Measurements from ENCODE around the gene HLA-E.
"Not testable (repeated sequence)": the region's sequence is repeated elsewhere in the genome, so short reads cannot be mapped to it uniquely, and the experiment has no call there.

GRCh38 chr6:30498705-30499104 lies 9.4 kb downstream of the HLA-E start:
- TF ChIP-seq POLR2A, CTCF (IDR thresholded peaks at IDR 0.05): not testable (repeated sequence)

Data from uterus (tissue), 2 donors.